WTC11 (cell line): ENCODE data around the gene WDR5B. TPM values are rescaled to one million over a fixed set of nuclear protein-coding genes. Genes with fewer than 3 reads are reported as not detected.

Source experiments
- ATAC-seq: fragments of 200-7000 bp; cut with Tn5 transposase; 2 replicates; pipeline ENCODE4 v1.10.0; 2021; ENCODE audit warnings: mild to moderate bottlenecking, moderate library complexity
- CTCF ChIA-PET: fragments of 300-600 bp; sonication (Branson Sonifier 250); formaldehyde crosslinking; loops from one replicate; lab custom pipeline; 2021; ENCODE audit warnings: antibody characterized with exemption; lab: Charles Lee
- POLR2A ChIA-PET: fragments of 350-600 bp; sonication (Branson Sonifier 250); formaldehyde crosslinking; loops from one replicate; lab custom pipeline; 2021; ENCODE audit warnings: antibody characterized with exemption; lab: Charles Lee
- DNase-seq: peaks from one replicate; pipeline ENCODE4 v3.0.0; 2021; ENCODE audit warnings: low spot score
- H3K27ac Mint-ChIP-seq: 2 replicates; pipeline ENCODE4 v1.8.0; 2021; ENCODE audit warnings: mixed read lengths
- H3K27me3 Mint-ChIP-seq: 2 replicates; pipeline ENCODE4 v1.8.0; 2021; ENCODE audit warnings: low read depth, mild to moderate bottlenecking, moderate library complexity, mixed read lengths
- H3K36me3 Mint-ChIP-seq: 2 replicates; pipeline ENCODE4 v1.8.0; 2021; ENCODE audit warnings: mixed read lengths
- H3K4me1 Mint-ChIP-seq: 2 replicates; pipeline ENCODE4 v1.8.0; 2022; ENCODE audit warnings: mixed read lengths
- H3K4me3 Mint-ChIP-seq: 2 replicates; pipeline ENCODE4 v1.8.0; 2021; ENCODE audit warnings: mild to moderate bottlenecking, moderate library complexity, mixed read lengths
- H3K9me3 Mint-ChIP-seq: 2 replicates; pipeline ENCODE4 v1.8.0; 2021; ENCODE audit warnings: mixed read lengths
- ATF1 ChIP-seq: sonication (generic); formaldehyde crosslinking; IDR thresholded peaks from 2 replicates; pipeline ENCODE4 v1.8.1; 2023; ENCODE audit warnings: mild to moderate bottlenecking, moderate library complexity, missing genetic modification reagents
- ATF3 ChIP-seq: sonication (generic); formaldehyde crosslinking; conservative IDR thresholded peaks from 2 replicates; pipeline ENCODE4 v1.8.1; 2022; ENCODE audit warnings: mild to moderate bottlenecking, missing genetic modification reagents
- CREM ChIP-seq: sonication (generic); formaldehyde crosslinking; IDR thresholded peaks from 2 replicates; pipeline ENCODE4 v1.8.1; 2022; ENCODE audit warnings: mild to moderate bottlenecking, missing genetic modification reagents, moderate library complexity
- ERG ChIP-seq: fragments of 250-450 bp; sonication (Bioruptor Pico); IDR thresholded peaks from 2 replicates; pipeline ENCODE4 v1.8.0; 2021; ENCODE audit warnings: mild to moderate bottlenecking
- ESRRA ChIP-seq: sonication (generic); formaldehyde crosslinking; IDR thresholded peaks from 2 replicates; pipeline ENCODE4 v1.8.1; 2022; ENCODE audit warnings: mild to moderate bottlenecking, missing genetic modification reagents, borderline replicate concordance
- ETV6 ChIP-seq: sonication (generic); formaldehyde crosslinking; IDR thresholded peaks from 2 replicates; pipeline ENCODE4 v1.8.1; 2022; ENCODE audit warnings: mild to moderate bottlenecking, missing genetic modification reagents
- MYBL2 ChIP-seq: sonication (generic); formaldehyde crosslinking; IDR thresholded peaks from 2 replicates; pipeline ENCODE4 v1.8.1; 2023; ENCODE audit warnings: mild to moderate bottlenecking, moderate library complexity, missing genetic modification reagents
- PRDM15 ChIP-seq: sonication (generic); formaldehyde crosslinking; IDR thresholded peaks from 2 replicates; pipeline ENCODE4 v1.8.0; 2022; ENCODE audit warnings: missing genetic modification reagents
- SOX15 ChIP-seq: fragments of 250-450 bp; sonication (Bioruptor Pico); IDR thresholded peaks from 2 replicates; pipeline ENCODE4 v1.9.0; 2021; ENCODE audit warnings: mild to moderate bottlenecking
- TCF7 ChIP-seq: sonication (generic); formaldehyde crosslinking; IDR thresholded peaks from 2 replicates; pipeline ENCODE4 v1.8.0; 2022; ENCODE audit warnings: mild to moderate bottlenecking, low read depth, missing genetic modification reagents, moderate library complexity
- USF1 ChIP-seq: sonication (generic); formaldehyde crosslinking; IDR thresholded peaks from 2 replicates; pipeline ENCODE4 v1.8.0; 2022; ENCODE audit warnings: mild to moderate bottlenecking, missing genetic modification reagents
- ZBTB21 ChIP-seq: sonication (generic); formaldehyde crosslinking; IDR thresholded peaks from 2 replicates; pipeline ENCODE4 v1.8.1; 2023; ENCODE audit warnings: mild to moderate bottlenecking, missing genetic modification reagents, borderline replicate concordance
- ZSCAN18 ChIP-seq: fragments of 250-450 bp; sonication (Bioruptor Pico); IDR thresholded peaks from 2 replicates; pipeline ENCODE4 v2.1.2; 2022; ENCODE audit warnings: mild to moderate bottlenecking, moderate library complexity
- total RNA-seq: library from RNA; stranded (reverse); gene quantifications from 3 replicates; pipeline ENCODE4 v1.2.3, GENCODE V29; 2021
- TF ChIP-seq, protein P1 (sequence below): sonication (generic); formaldehyde crosslinking; IDR thresholded peaks from 2 replicates; pipeline ENCODE4 v1.8.1; 2023; ENCODE audit warnings: mild to moderate bottlenecking, moderate library complexity, missing genetic modification reagents
- TF ChIP-seq, protein P2 (sequence below): fragments of 250-450 bp; sonication (Bioruptor Pico); conservative IDR thresholded peaks from 2 replicates; pipeline ENCODE4 v1.9.0; 2021; ENCODE audit warnings: mild to moderate bottlenecking
- TF ChIP-seq, protein P3 (sequence below): sonication (generic); formaldehyde crosslinking; IDR thresholded peaks from 2 replicates; pipeline ENCODE4 v1.8.1; 2023; ENCODE audit warnings: mild to moderate bottlenecking, missing genetic modification reagents

The WDR5B gene
- total RNA-seq, 1 experiment from 2014 or later = 2.8 TPM

GRCh38 chr3:122421836-122422235 is 6.0 kb upstream of the WDR5B start:
- Mint-ChIP-seq H3K27me3 (no peaks in the 10 kb centered on the region), H3K9me3 (no peaks in the 10 kb centered on the region), H3K36me3 (peaks cover 19% of the 10 kb centered on the region), H3K27ac (peak overlapping the region; percentile 57), H3K4me1 (peaks cover 10% of the 10 kb centered on the region), H3K4me3 (no peak overlapping the region)
- DNase-seq (no peak), ATAC-seq (no peak)
- ChIA-PET CTCF (no interaction called here), POLR2A (no interaction called here)
- TF ChIP-seq ERG (CRISPR knock-in tag) = no peak
- TF ChIP-seq, protein P1, sequence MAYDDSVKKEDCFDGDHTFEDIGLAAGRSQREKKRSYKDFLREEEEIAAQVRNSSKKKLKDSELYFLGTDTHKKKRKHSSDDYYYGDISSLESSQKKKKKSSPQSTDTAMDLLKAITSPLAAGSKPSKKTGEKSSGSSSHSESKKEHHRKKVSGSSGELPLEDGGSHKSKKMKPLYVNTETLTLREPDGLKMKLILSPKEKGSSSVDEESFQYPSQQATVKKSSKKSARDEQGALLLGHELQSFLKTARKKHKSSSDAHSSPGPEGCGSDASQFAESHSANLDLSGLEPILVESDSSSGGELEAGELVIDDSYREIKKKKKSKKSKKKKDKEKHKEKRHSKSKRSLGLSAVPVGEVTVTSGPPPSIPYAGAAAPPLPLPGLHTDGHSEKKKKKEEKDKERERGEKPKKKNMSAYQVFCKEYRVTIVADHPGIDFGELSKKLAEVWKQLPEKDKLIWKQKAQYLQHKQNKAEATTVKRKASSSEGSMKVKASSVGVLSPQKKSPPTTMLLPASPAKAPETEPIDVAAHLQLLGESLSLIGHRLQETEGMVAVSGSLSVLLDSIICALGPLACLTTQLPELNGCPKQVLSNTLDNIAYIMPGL (CRISPR knock-in tag) = no peak
- no peak for TF ChIP-seq CREM (CRISPR knock-in tag)
- TF ChIP-seq ETV6 (CRISPR knock-in tag) = no peak
- no peak for TF ChIP-seq TCF7 (CRISPR knock-in tag)

GRCh38 chr3:122421101-122421500 is 5.2 kb upstream of the WDR5B start:
- ChIA-PET CTCF (interaction anchor here (0.8 kb wide), 1 partner anchor 258 kb away, joined by 3 read pairs; no protein-coding TSS in a partner anchor), POLR2A (interaction anchor here (0.7 kb wide), 1 partner anchor 612 kb away, joined by 7 read pairs; no protein-coding TSS in a partner anchor)
- peaks cover 14% of the 10 kb centered on the region for H3K4me1 Mint-ChIP-seq
- no peak overlapping the region for H3K27ac Mint-ChIP-seq
- no peak overlapping the region for H3K4me3 Mint-ChIP-seq
- H3K27me3 Mint-ChIP-seq = no peaks in the 10 kb centered on the region
- TF ChIP-seq ESRRA (CRISPR knock-in tag) (no peak), ATF1 (CRISPR knock-in tag) (no peak), SOX15 (CRISPR knock-in tag) (no peak), MYBL2 (no peak), ZBTB21 (CRISPR knock-in tag) (no peak), PRDM15 (CRISPR knock-in tag) (no peak)
- TF ChIP-seq, protein P2, sequence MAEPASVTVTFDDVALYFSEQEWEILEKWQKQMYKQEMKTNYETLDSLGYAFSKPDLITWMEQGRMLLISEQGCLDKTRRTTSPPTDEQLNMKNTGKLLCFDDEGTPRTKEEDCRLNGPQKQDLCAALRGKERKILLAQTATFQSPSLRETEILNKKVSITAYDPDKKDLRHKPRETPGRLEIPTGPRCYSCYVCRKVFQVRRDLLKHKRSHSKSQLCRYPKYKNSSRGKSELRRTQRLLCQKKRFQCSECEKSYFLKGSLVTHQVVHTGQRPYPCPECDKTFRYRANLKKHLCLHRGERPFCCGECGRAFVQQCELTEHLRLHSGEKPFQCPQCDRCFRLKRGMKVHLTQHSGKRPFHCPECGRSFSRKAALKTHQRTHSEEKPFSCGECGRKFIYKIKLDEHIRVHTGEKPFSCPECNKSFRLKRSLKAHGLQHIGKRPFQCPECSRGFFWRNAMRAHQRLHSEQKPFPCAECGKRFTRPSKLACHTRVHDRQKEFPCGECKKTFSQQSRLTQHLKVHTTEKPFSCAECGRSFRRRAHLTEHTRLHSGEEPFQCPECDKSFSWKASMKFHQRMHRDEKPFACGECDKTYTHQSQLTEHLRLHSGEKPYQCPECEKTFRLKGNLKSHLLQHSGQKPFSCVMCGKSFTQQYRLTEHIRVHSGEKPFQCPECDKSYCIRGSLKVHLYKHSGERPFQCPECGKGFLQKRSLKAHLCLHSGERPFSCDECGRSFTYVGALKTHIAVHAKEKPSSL (CRISPR knock-in tag) = no peak
- H3K9me3 Mint-ChIP-seq = no peaks in the 10 kb centered on the region
- DNase-seq (no peak), ATAC-seq (no peak)
- peaks cover 11% of the 10 kb centered on the region for H3K36me3 Mint-ChIP-seq

DNA sequence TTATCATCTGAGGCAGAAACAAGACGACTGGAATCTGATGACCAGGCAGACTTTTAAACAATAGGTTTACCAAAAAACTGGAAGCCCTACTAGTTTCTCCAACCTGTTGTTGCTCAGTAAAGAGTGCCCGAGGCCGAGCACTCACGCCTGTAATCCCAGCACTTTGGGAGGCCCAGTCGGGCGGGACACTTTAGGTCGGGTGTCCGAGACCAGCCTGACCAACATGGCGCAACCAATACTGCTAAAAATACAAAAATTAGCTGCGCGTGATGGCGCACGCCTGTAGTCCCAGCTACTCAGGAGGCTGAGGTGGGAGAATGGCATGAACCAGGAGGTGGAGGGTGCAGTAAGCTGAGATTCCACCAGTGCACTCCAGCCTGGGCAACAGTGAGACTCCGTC is 1.1 kb upstream of the WDR5B start:
- peak overlapping the region; percentile 95 for H3K27ac Mint-ChIP-seq
- DNase-seq (no peak), ATAC-seq (no peak)
- H3K36me3 Mint-ChIP-seq = peaks cover 3% of the 10 kb centered on the region
- peaks cover 19% of the 10 kb centered on the region for H3K4me1 Mint-ChIP-seq
- peak overlapping the region; percentile 95 for H3K4me3 Mint-ChIP-seq
- ChIA-PET POLR2A (interaction anchor here (0.7 to 2.2 kb wide), 5 partner anchors 23 to 98 kb away, joined by 3 to 18 read pairs (median 4); partner anchors contain the start of genes FAM162A, KPNA1 and MIX23), CTCF (interaction anchor here (1.8 to 3.0 kb wide), 3 partner anchors 24 to 263 kb away, joined by 13 to 16 read pairs (median 13); partner anchors contain the start of genes FAM162A and PARP14)
- no peaks in the 10 kb centered on the region for H3K9me3 Mint-ChIP-seq
- no peaks in the 10 kb centered on the region for H3K27me3 Mint-ChIP-seq
- TF ChIP-seq, protein P3, sequence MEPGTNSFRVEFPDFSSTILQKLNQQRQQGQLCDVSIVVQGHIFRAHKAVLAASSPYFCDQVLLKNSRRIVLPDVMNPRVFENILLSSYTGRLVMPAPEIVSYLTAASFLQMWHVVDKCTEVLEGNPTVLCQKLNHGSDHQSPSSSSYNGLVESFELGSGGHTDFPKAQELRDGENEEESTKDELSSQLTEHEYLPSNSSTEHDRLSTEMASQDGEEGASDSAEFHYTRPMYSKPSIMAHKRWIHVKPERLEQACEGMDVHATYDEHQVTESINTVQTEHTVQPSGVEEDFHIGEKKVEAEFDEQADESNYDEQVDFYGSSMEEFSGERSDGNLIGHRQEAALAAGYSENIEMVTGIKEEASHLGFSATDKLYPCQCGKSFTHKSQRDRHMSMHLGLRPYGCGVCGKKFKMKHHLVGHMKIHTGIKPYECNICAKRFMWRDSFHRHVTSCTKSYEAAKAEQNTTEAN (CRISPR knock-in tag) = no peak
- TF ChIP-seq ATF3 (CRISPR knock-in tag) (no peak), ZSCAN18 (CRISPR knock-in tag) (no peak), USF1 (no peak), ERG (CRISPR knock-in tag) (no peak)
